Testis (tissue), 3 donors: ENCODE measurements around the gene PLEKHG7. TPM values are rescaled to one million over a fixed set of nuclear protein-coding genes. Genes with fewer than 3 reads are reported as not detected.

Experiments
- DNase-seq: peaks from one replicate; pipeline ENCODE4 v3.0.0-alpha.2; 2019
- H3K27ac ChIP-seq, 2 donors: fragments of 200-600 bp; sonication (generic); one replicate each; pipeline ENCODE4 v1.5.1; 2019
- H3K27me3 ChIP-seq: fragments of 200-600 bp; sonication (generic); one replicate; pipeline ENCODE4 v1.5.1; 2019
- H3K36me3 ChIP-seq: fragments of 200-600 bp; sonication (generic); one replicate; pipeline ENCODE4 v1.5.1; 2017; ENCODE audit warnings: low read depth; ENCODE audit errors: missing control alignments
- H3K4me1 ChIP-seq: fragments of 200-600 bp; sonication (generic); one replicate; pipeline ENCODE4 v1.5.1; 2019
- H3K4me3 ChIP-seq, 2 donors: fragments of 200-600 bp; sonication (generic); one replicate each; pipeline ENCODE4 v1.5.1; 2017 to 2019
- H3K9me3 ChIP-seq: fragments of 200-600 bp; sonication (generic); one replicate; pipeline ENCODE4 v1.5.1; 2017
- POLR2A ChIP-seq: fragments of 450-650 bp; IDR thresholded peaks from one replicate; pipeline ENCODE4 v1.6.1; 2017; ENCODE audit warnings: antibody characterized with exemption, mild to moderate bottlenecking, moderate library complexity
- WGBS, 2 donors: methylation state at CpG; one replicate each; pipeline ENCODE4 v1.1.5; 2018; 5-methylcytosine and 5-hydroxymethylcytosine counted together
- intact Hi-C: fragments of 100-400 bp; cut with DNase I; formaldehyde crosslinking; loops from one replicate; pipeline ENCODE4 v1.15.1; 2023; ENCODE audit warnings: low total_unique reads
- polyA plus RNA-seq: library from polyadenylated mRNA; stranded (reverse); fragments of 350-450 nt; fragmentation: Illumina TruSeq; extraction: RNeasy Lipid Tissue Mini Kit (QIAGEN cat#74804); gene quantifications from one replicate; pipeline ENCODE4 v1.2.3, GENCODE V29; 2014; ENCODE audit warnings: low read depth, low replicate concordance; ENCODE audit not compliant: insufficient read depth
- total RNA-seq, 2 donors: library from RNA; depleted of rRNA; stranded (reverse); fragments of >200 nt; gene quantifications; one replicate each; pipeline ENCODE4 v1.2.3, GENCODE V29; 2016
- TF ChIP-seq, protein P1 (sequence below), 3 experiments: fragments of 450-650 bp in 2 of 3; fragments of 200-600 bp in 1 of 3; sonication (generic) in 1 of 3; IDR thresholded peaks; one replicate each; pipeline ENCODE4 v1.5.1; 2016 to 2019; ENCODE audit warnings: antibody characterized with exemption in 3 of 3, mild to moderate bottlenecking in 2 of 3, moderate library complexity in 1 of 3

PLEKHG7 gene
- total and polyA plus RNA-seq, 3 donors from 2014 or later: 0.06 to 0.33 (median 0.31) TPM

GRCh38 chr12:92814584-92814983 is 111.8 kb downstream of the PLEKHG7 start:
- H3K4me1 ChIP-seq: no peaks in the 10 kb centered on the region
- no peak for TF ChIP-seq POLR2A
- TF ChIP-seq, protein P1, sequence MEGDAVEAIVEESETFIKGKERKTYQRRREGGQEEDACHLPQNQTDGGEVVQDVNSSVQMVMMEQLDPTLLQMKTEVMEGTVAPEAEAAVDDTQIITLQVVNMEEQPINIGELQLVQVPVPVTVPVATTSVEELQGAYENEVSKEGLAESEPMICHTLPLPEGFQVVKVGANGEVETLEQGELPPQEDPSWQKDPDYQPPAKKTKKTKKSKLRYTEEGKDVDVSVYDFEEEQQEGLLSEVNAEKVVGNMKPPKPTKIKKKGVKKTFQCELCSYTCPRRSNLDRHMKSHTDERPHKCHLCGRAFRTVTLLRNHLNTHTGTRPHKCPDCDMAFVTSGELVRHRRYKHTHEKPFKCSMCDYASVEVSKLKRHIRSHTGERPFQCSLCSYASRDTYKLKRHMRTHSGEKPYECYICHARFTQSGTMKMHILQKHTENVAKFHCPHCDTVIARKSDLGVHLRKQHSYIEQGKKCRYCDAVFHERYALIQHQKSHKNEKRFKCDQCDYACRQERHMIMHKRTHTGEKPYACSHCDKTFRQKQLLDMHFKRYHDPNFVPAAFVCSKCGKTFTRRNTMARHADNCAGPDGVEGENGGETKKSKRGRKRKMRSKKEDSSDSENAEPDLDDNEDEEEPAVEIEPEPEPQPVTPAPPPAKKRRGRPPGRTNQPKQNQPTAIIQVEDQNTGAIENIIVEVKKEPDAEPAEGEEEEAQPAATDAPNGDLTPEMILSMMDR (IDR thresholded peaks at IDR 0.05): no peak
- H3K36me3 ChIP-seq: no peaks in the 10 kb centered on the region
- intact Hi-C loops: no loop called here
- no peaks in the 10 kb centered on the region for H3K9me3 ChIP-seq
- no peaks in the 10 kb centered on the region for H3K27me3 ChIP-seq
- no peak overlapping the region for H3K4me3 ChIP-seq
- no peak overlapping the region for H3K27ac ChIP-seq
- 92 to 93% methylated on average over 2 of the region's 2 CpGs for WGBS, 2 donors
- DNase-seq: no peak

DNA sequence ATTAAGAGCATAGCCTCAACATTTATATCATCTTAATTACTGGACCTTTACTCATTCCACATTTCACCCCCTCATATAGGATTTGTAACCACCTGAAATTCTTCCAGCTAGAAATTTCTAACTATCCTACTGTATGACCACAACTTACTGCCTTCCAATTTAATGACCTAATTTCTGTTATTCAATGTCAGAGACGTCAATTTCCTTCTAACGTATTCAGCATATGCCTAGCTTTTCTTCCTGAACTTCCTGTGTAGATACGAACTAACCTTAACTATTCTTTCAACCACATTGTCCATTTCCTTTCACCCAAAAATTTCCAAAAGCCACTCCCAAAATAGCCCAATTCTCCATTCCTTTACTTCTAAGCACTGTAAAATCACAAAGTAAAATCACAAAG is 118.4 kb downstream of the PLEKHG7 start:
- Histone ChIP-seq H3K4me3 (no peak overlapping the region), H3K9me3 (no peaks in the 10 kb centered on the region), H3K27me3 (no peaks in the 10 kb centered on the region), H3K4me1 (no peaks in the 10 kb centered on the region), H3K27ac (no peak overlapping the region), H3K36me3 (no peaks in the 10 kb centered on the region)
- intact Hi-C loops: no loop called here
- WGBS, 2 donors: 85 to 87% methylated on average over 3 of the region's 3 CpGs
- no peak for DNase-seq
- no peak for TF ChIP-seq POLR2A
- TF ChIP-seq, protein P1 (IDR thresholded peaks at IDR 0.05): no peak

Other genes starting within 250 kb of the PLEKHG7 start
- 10 to 100 TPM; 14.3 to 14.9 TPM for gene EEA1, start 226.3 kb downstream of the PLEKHG7 start, total RNA-seq
- gene EEA1, start 226.3 kb downstream of the PLEKHG7 start, polyA plus RNA-seq: 1.8 TPM